Activated CD8-positive, alpha-beta memory T cell treated with anti-CD3 and anti-CD28 coated beads, Interleukin-2, amount 50 U/mL, for 24 hours (primary cell): ENCODE results near the gene MAP3K20.
"Not testable (repeated sequence)": the region's sequence is repeated elsewhere in the genome, so short reads cannot be mapped to it uniquely, and the experiment has no call there.

Experiments
- DNase-seq: peaks from one replicate; pipeline ENCODE4 v3.0.0-alpha.2; 2020; ENCODE audit errors: extremely low read depth

Gene MAP3K20

GRCh38 chr2:173075781-173076580, at the start of gene MAP3K20:
Gene MAP3K20 (plus strand): TSS chr2:173075846. CDS start chr2:173091032, 15,186 bp downstream.
- DNase-seq, result no peak

DNA sequence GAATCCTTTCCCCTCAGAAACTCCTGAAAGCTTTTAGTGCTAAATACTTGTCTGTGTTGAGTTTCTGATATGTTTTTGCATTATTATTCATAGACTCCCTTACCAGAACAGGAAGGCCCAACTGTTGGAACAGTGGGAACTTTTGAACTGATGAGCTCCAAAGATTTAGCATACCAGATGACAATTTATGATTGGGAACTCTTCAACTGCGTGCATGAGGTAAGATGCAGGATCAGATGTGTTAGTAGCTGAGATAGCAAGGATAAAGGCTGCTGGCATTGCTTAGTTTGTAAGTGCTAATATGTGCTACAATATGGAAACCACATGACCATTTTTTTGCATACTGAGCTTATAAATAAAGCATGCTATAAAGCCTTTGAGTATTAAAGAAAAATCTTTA, 49.2 kb upstream of the MAP3K20 start:
- DNase-seq, result no peak

- peak; percentile 55 for DNase-seq
Observed at GRCh38 chr2:173027181-173028128, 48.2 kb upstream of the MAP3K20 start.

DNA sequence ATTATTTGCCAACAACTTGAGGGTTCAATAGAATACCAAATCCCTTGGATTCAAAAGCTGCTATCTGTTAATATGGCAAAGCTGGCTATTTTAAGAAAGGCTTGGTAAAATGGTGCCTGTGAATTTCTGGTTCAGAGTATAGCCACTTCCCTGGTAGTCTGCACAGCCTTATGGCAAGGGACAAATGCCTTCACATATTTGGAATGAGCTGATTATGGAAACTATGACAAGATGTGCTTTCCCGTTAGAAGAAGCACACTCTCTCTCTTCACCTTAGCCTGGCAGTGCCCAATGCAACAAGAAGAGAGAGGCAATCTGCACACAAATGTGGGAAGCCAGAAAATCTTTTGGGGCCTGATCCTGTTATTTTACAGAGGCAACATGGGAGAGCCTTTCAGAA, 47.5 kb upstream of the MAP3K20 start:
- DNase-seq, result no peak

GRCh38 chr2:173028671-173029070, 47.0 kb upstream of the MAP3K20 start:
- no peak for DNase-seq

DNA sequence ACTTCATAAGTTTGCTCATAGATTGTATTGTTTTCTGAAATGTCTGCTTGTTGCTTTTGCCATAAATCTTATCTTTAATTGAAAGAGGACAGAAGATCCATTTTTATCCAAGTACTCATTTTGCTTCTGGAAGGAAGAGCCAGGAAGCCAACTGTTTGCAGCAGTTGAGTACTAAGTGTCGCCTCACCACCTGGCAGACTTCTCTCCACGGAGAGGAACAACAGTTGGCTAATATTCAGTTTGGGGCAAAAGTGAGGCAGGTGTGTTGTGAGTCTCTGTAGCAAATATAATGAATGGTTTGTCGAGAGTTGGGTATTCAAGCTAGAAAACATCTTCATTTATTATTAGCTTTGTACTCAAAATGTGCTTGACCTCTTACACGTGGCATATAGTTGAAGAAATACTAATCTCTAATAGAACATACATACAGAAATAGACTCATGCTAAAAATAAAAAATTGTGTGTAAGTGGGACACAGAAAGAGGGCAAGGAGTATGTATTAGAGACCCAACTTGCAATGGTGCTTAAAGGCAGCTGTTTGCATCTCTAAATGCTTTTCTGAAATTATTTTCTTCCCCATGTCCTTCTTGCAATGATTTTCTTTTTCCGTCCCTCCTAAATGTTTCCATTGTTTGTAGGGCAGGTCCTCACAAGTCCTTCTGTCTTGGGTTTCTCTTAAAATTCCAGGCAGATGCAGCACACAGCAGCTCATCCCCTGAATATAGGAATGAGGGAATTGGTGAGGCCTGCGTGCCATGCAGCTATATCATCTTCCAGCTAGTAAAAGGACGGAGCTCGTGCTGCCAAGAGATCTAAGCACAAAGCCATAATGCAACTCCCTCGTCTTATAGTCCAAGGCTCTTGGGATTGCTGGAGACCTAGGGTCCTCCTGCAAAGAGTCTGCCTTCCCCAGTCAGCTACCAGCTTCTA, 44.8 kb upstream of the MAP3K20 start:
- DNase-seq, result no peak

DNA sequence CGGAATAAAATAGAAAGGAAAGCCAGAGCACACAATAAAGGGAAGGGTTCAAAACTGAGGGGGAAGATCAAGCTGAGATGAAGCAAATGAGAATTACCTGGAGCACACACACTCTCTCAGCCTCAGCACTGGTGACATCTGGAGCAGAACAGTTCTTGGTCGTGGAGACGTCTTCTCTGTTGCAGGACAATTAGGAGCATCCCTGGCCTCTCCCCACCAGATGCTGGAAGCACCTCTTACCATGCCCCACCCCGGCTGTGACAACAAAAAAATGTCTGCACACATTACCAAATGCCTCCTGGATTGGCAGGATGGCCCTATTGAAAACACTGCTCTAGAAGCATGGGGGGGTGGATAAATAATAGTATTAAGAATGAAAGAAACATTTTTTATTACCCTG, 43.6 kb upstream of the MAP3K20 start:
- DNase-seq, result no peak

DNA sequence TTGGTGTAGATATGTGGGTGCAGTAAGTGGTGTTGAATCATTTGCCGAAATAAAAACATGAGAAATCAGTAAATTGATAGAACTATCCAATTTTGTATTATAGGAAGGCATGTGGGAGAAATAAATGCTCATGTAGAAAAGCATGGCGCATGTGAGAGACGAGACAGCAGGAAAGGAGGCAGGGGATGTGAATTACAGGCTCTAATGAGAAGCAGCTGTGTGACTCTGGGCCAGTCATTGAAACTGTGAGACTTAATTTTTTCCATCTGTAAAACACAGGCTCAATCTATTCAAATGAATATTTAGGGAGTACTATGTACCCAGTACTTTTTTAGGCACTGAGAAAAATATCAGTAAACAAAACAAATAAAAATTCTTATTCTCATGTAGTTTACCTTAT, 42.6 kb upstream of the MAP3K20 start:
- DNase-seq, result no peak

DNA sequence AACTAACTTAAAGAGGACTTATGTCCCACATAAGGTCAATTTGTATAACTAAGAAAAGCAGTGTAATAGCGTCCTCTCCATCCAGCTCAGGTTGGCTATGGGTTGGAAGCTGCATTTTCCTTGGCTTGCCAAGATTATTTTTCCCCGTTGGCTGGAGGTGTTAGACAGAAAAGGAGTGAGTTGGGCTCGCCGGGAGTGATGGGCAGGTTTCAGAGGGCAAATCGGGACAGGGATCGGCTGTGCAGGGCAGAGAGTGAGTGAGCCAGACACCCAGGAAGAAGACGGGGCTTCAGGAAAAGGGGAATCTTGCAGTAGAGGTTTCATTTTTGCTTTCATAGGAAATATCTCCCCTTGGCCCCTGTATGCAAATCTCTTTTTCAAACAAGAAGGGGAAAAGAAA, 41.5 kb upstream of the MAP3K20 start:
- DNase-seq, result no peak

- DNase-seq, result no peak
Observed at GRCh38 chr2:173037245-173038120, 38.2 kb upstream of the MAP3K20 start.

- DNase-seq, result not testable (repeated sequence)
Observed at GRCh38 chr2:173038257-173038656, 37.4 kb upstream of the MAP3K20 start.

- no peak for DNase-seq
Observed at GRCh38 chr2:173040729-173041128, 34.9 kb upstream of the MAP3K20 start.

- DNase-seq, result no peak
Observed at GRCh38 chr2:173043476-173043875, 32.2 kb upstream of the MAP3K20 start.

- DNase-seq, result no peak
Observed at GRCh38 chr2:173043897-173044519, 31.6 kb upstream of the MAP3K20 start.

GRCh38 chr2:173044686-173045085, 31.0 kb upstream of the MAP3K20 start:
- no peak for DNase-seq

GRCh38 chr2:173045181-173045580, 30.5 kb upstream of the MAP3K20 start:
- DNase-seq, result no peak

DNA sequence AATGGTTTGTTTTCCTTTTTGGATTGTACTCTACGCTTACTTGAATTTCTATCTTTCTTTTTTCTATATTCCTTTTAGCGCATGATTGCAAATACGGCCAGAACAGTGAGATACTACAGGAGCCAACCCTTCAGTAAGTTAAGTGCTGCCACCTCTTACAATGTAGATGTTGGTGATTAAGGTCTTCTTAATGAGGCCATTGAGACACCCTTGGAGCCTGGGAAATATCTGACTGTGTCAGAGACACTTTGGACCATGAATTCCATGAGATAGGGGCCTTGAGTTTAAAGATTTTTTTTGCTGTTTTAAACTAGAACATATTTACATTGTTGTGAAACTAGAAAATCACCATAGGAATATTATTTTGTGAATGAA, 27.1 kb upstream of the MAP3K20 start:
- DNase-seq, result no peak

DNA sequence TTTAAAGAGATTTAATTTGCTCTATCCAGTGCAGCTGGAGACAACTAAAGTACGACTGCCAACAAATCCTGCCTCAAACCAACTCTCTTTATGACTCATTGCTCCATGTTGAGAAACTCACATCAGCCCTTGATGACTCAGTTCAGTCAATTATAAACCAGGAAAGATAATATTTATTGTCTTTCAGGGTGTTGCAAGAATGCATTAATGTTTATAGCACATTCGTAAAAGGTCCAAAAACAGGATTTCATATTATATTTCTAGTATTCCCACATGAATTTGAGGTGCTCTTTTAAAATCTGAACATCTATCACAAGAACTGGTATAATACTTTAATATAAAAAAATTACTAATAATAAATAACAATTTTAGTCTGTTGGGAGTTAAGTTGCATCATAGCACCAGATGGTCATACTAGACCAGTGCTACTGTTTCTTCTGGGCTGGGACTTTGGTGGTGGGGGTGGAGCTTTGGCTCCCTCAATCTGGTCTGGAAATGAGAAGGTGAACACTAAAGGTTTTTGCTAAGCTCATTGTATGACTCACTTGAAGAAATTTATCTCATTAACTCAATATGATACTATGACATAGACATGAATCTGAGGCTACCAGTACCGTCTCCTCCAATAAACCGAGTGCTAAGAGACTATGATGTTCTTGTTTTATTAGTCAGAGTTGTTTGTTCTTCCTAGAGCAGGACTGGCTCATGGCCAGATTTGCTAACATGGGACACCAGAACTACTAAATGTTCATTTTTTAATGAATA, 26.6 kb upstream of the MAP3K20 start:
- no peak for DNase-seq

GRCh38 chr2:173049831-173050230, 25.8 kb upstream of the MAP3K20 start:
- DNase-seq, result no peak
